ENCODE data around the gene BRCA1.

DNA sequence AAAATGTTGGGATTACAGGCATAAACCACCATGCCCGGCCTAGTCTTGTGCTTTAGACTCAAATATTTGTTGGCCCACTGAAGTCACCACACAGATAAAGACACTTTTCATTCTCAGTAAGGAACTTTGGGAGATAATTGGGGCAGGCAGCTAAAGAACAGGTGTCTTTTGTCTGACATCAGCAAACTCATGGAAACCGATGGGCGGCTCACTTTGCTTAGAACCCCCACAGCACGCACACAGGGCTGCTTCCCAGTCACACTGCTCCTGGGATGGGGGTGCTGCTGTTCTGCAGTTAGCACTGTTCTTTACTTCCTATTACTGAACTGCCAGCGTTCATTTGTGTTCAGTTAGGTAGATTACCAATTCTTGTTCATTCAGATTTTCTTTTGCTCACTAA, 18.0 kb upstream of the BRCA1 start:
- no peak for TF ChIP-seq POLR2A (IDR thresholded peaks at IDR 0.05)
- TF ChIP-seq, protein P1, sequence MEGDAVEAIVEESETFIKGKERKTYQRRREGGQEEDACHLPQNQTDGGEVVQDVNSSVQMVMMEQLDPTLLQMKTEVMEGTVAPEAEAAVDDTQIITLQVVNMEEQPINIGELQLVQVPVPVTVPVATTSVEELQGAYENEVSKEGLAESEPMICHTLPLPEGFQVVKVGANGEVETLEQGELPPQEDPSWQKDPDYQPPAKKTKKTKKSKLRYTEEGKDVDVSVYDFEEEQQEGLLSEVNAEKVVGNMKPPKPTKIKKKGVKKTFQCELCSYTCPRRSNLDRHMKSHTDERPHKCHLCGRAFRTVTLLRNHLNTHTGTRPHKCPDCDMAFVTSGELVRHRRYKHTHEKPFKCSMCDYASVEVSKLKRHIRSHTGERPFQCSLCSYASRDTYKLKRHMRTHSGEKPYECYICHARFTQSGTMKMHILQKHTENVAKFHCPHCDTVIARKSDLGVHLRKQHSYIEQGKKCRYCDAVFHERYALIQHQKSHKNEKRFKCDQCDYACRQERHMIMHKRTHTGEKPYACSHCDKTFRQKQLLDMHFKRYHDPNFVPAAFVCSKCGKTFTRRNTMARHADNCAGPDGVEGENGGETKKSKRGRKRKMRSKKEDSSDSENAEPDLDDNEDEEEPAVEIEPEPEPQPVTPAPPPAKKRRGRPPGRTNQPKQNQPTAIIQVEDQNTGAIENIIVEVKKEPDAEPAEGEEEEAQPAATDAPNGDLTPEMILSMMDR (IDR thresholded peaks at IDR 0.05) = no peak
